GM12878 (cell line): ENCODE results near the gene DYNC2H1. TPM values are rescaled to one million over a fixed set of nuclear protein-coding genes. Genes with fewer than 3 reads are reported as not detected.

Experiments used
- ATAC-seq: fragments of 200-7000 bp; cut with Tn5 transposase; 3 replicates; pipeline ENCODE4 v1.9.1; 2020; ENCODE audit warnings: mild to moderate bottlenecking, moderate library complexity
- BruUV-seq: library from RNA; stranded (reverse); fragments of 400-500 nt; replicated peaks from 2 replicates; lab custom pipeline; 2021; lab: Mats Ljungman, UMichigan
- CTCF ChIA-PET: fragments of 300-600 bp; sonication (Branson Sonifier 250); formaldehyde crosslinking; extraction: SDS; loops from one replicate; lab custom pipeline; 2021; ENCODE audit warnings: inconsistent platforms; lab: Yijun Ruan, JAX
- POLR2A ChIA-PET: fragments of 350-600 bp; formaldehyde crosslinking; extraction: SDS; loops from one replicate; lab custom pipeline; 2021; ENCODE audit warnings: inconsistent platforms; lab: Charles Lee
- RAD21 ChIA-PET: fragments of 300-600 bp; sonication (Branson Sonifier 250); formaldehyde crosslinking; loops from one replicate; lab custom pipeline; 2023; ENCODE audit warnings: antibody characterized with exemption; ENCODE audit not compliant: unreplicated experiment; lab: Charles Lee
- SMC1A ChIA-PET: fragments of 300-600 bp; sonication (Branson Sonifier 250); formaldehyde crosslinking; loops from one replicate; lab custom pipeline; 2023; ENCODE audit not compliant: unreplicated experiment, uncharacterized antibody; lab: Charles Lee
- DNase-seq: peaks from one replicate; pipeline ENCODE4 v3.0.0-alpha.2; 2011; ENCODE audit warnings: low read depth, low spot score
- FAIRE-seq: peaks from 3 replicates; lab custom pipeline; 2011; peaks lifted over from hg19 to GRCh38; lab: Jason Lieb, UNC
- H2AFZ ChIP-seq: 2 replicates; pipeline ENCODE4 v1.6.0; 2011; ENCODE audit warnings: low read depth, low read length, control low read depth; ENCODE audit not compliant: control insufficient read depth
- H3K27ac ChIP-seq: 2 replicates; pipeline ENCODE4 v1.5.1; 2011; ENCODE audit warnings: control low read depth; ENCODE audit not compliant: control insufficient read depth, insufficient read depth
- H3K27me3 ChIP-seq, 2 experiments: replicated peaks in 1 of 2; 2 replicates each; pipeline versions ENCODE4 v1.6.0 to v1.6.1; 2011; ENCODE audit warnings: low read length in 1 of 2; ENCODE audit not compliant: control insufficient read depth in 2 of 2, insufficient read depth in 2 of 2
- H3K36me3 ChIP-seq, 2 experiments: 2 replicates each; pipeline ENCODE4 v1.5.1; 2011; ENCODE audit warnings: low read length in 1 of 2; ENCODE audit not compliant: control insufficient read depth in 2 of 2, insufficient read depth in 2 of 2
- H3K4me1 ChIP-seq: 2 replicates; pipeline ENCODE4 v1.6.1; 2011; ENCODE audit warnings: mild to moderate bottlenecking, low read length, moderate library complexity, mixed read lengths; ENCODE audit not compliant: control insufficient read depth, insufficient read depth
- H3K4me2 ChIP-seq: 2 replicates; pipeline ENCODE4 v1.6.0; 2011; ENCODE audit warnings: control low read depth; ENCODE audit not compliant: control insufficient read depth, insufficient read depth
- H3K4me3 ChIP-seq: fragments of 200-600 bp; sonication (generic); 2 replicates; pipeline ENCODE4 v1.5.1; 2016
- H3K79me2 ChIP-seq: 2 replicates; pipeline ENCODE4 v1.6.0; 2011; ENCODE audit warnings: low read length; ENCODE audit not compliant: control insufficient read depth, insufficient read depth
- H3K9ac ChIP-seq: 2 replicates; pipeline ENCODE4 v1.8.0; 2011; ENCODE audit warnings: low read length, control low read depth, mixed read lengths; ENCODE audit not compliant: control insufficient read depth, insufficient read depth
- H3K9me3 ChIP-seq: replicated peaks from 3 replicates; pipeline ENCODE4 v1.5.1; 2011; ENCODE audit warnings: mild to moderate bottlenecking, low read length; ENCODE audit not compliant: control insufficient read depth, insufficient read depth
- H4K20me1 ChIP-seq: 2 replicates; pipeline ENCODE4 v1.6.0; 2011; ENCODE audit not compliant: control insufficient read depth, insufficient read depth
- ATF7 ChIP-seq: fragments of 450-650 bp; IDR thresholded peaks from 2 replicates; pipeline ENCODE4 v1.6.1; 2016; ENCODE audit warnings: low read depth, mild to moderate bottlenecking
- CREM ChIP-seq: IDR thresholded peaks from 2 replicates; pipeline ENCODE4 v1.6.1; 2014; ENCODE audit warnings: antibody characterized with exemption, low read depth
- EED ChIP-seq: sonication (generic); IDR thresholded peaks from 2 replicates; pipeline ENCODE4 v1.6.1; 2016; ENCODE audit warnings: antibody characterized with exemption, low read depth
- EZH2 ChIP-seq: IDR thresholded peaks from 2 replicates; pipeline ENCODE4 v1.6.1; 2012; ENCODE audit warnings: low read depth, mild to moderate bottlenecking, control low read depth, inconsistent platforms, low read length, borderline replicate concordance; ENCODE audit not compliant: control insufficient read depth
- FOXK2 ChIP-seq: fragments of 450-650 bp; IDR thresholded peaks from 2 replicates; pipeline ENCODE4 v1.6.1; 2017; ENCODE audit warnings: mild to moderate bottlenecking, moderate library complexity
- NFIC ChIP-seq: IDR thresholded peaks from 2 replicates; pipeline ENCODE4 v1.6.1; 2012; ENCODE audit warnings: low read depth, mild to moderate bottlenecking, inconsistent platforms, low read length, moderate library complexity
- NKRF ChIP-seq: fragments of 450-650 bp; conservative IDR thresholded peaks from 2 replicates; pipeline ENCODE4 v1.6.1; 2017; ENCODE audit warnings: mild to moderate bottlenecking, moderate library complexity
- STAT3 ChIP-seq: IDR thresholded peaks from 2 replicates; pipeline ENCODE4 v1.6.1; 2011; ENCODE audit warnings: low read depth, low read length, improper control_type of control experiment
- TARDBP ChIP-seq: IDR thresholded peaks from 2 replicates; pipeline ENCODE4 v1.6.1; 2016; ENCODE audit warnings: borderline replicate concordance
- ZNF592 ChIP-seq: fragments of 450-650 bp; IDR thresholded peaks from 2 replicates; pipeline ENCODE4 v1.6.1; 2017; ENCODE audit warnings: mild to moderate bottlenecking, moderate library complexity
- WGBS: methylation state at CpG from one replicate; pipeline ENCODE4 v1.1.6; 2016; ENCODE audit warnings: low lambda C conversion rate; ENCODE audit not compliant: insufficient replicate concordance, insufficient coverage; ENCODE audit errors: missing lambda C conversion rate; 5-methylcytosine and 5-hydroxymethylcytosine counted together
- in situ Hi-C: fragments of 300-500 bp; cut with MboI; formaldehyde crosslinking; loops from 9 replicates; pipeline ENCODE4 v1.14.3; 2018; ENCODE audit warnings: mixed read lengths
- intact Hi-C: fragments of 100-400 bp; cut with micrococcal nuclease; formaldehyde crosslinking; loops from one replicate; pipeline ENCODE4 v1.14.2; 2022; ENCODE audit not compliant: unreplicated experiment
- polyA plus RNA-seq, 11 experiments: library from polyadenylated mRNA; depleted of rRNA in 4 of 11; unstranded in 6 of 11; stranded (reverse) in 5 of 11; fragments of >200 nt; fragmentation: Nextera tagmentation in 4 of 11; fragmentation: Illumina TruSeq in 1 of 11; extraction: Ambion mirVana in 4 of 11; extraction: Trizol in 1 of 11; gene quantifications; 1 replicate in 1 of 11; 2 replicates in 10 of 11; pipeline versions ENCODE4 v1.2.1 to v1.2.3, GENCODE V29; 2011 to 2016; ENCODE audit warnings: inconsistent platforms in 2 of 11, missing spikeins in 2 of 11, low read depth in 1 of 11
- total RNA-seq, 4 experiments: library from RNA; depleted of rRNA in 3 of 4; stranded (reverse); fragments of >200 nt in 3 of 4; fragmentation: Illumina TruSeq in 1 of 4; extraction: Trizol in 1 of 4; gene quantifications; 2 replicates each; pipeline versions ENCODE4 v1.2.1 to v1.2.3, GENCODE V29; 2013 to 2021

DYNC2H1 gene
- total and polyA plus RNA-seq, 10 of the 15 experiments (the other 5 are each of a cell fraction or from before 2014, with no cell fraction given), result 0.12 to 3.9 (median 0.23) TPM; not detected in 2

- TF ChIP-seq ZNF592 (no peak), NFIC (no peak)
- TF ChIP-seq, all 136 proteins: peak for 0
Measured at GRCh38 chr11:103061656-103062055, 47.6 kb upstream of the DYNC2H1 start (continued).

- Histone ChIP-seq H2AFZ (no peak overlapping the region), H4K20me1 (no peaks in the 10 kb centered on the region), H3K4me3 (no peak overlapping the region), H3K9me3 (no peaks in the 10 kb centered on the region; the same call in 2 of the 3 replicates), H3K9ac (no peak overlapping the region), H3K4me1 (peaks cover 9% of the 10 kb centered on the region; the same call in 1 of the 2 replicates), H3K79me2 (peaks cover 15% of the 10 kb centered on the region), H3K4me2 (no peak overlapping the region), H3K27me3 (no peaks in the 10 kb centered on the region), H3K27ac (no peak overlapping the region), H3K36me3 (peaks cover 0 to 5% of the 10 kb centered on the region in 2 experiments; a peak in 1 of 4 replicates)
- RAD21 ChIA-PET, result interaction anchor here (1.0 kb wide), 1 partner anchor 14 kb away, joined by 3 read pairs; no protein-coding TSS in a partner anchor
- FAIRE-seq, result no peak
- ATAC-seq, result no peak
- SMC1A ChIA-PET, result interaction anchor here (1.4 to 2.9 kb wide), 5 partner anchors 13 to 152 kb away, joined by 3 to 13 read pairs (median 7); no protein-coding TSS in a partner anchor
- in situ Hi-C loops, result no loop called here
- no peak for TF ChIP-seq EZH2
- TF ChIP-seq FOXK2, result no peak
- no peak for TF ChIP-seq TARDBP
- no peak for TF ChIP-seq CREM
- TF ChIP-seq STAT3, result no peak
- no peak for TF ChIP-seq NKRF
- TF ChIP-seq ATF7, result no peak
- no peak for TF ChIP-seq EED
- BruUV-seq, result no TSS peak
- intact Hi-C loops, result no loop called here
- 100% methylated on average over 1 of the region's 1 CpG for WGBS
- POLR2A ChIA-PET, result interaction anchor here (0.5 to 1.0 kb wide), 2 partner anchors 10 to 518 kb away, joined by 3 to 4 read pairs; no protein-coding TSS in a partner anchor
- DNase-seq, result no peak
- CTCF ChIA-PET, result interaction anchor here (0.6 to 2.0 kb wide), 4 partner anchors 13 to 369 kb away, joined by 3 to 5 read pairs (median 4); partner anchors contain the start of gene DCUN1D5
Measured at GRCh38 chr11:103067118-103067517, 42.1 kb upstream of the DYNC2H1 start.
